GM19023 (cell line): ENCODE results near the gene PLA2G12B.
"Not testable (repeated sequence)": the region's sequence is repeated elsewhere in the genome, so short reads cannot be mapped to it uniquely, and the experiment has no call there.

ENCODE experiments used
- ATAC-seq: cut with Tn5 transposase; IDR thresholded peaks from one replicate; pipeline ENCODE4 v1.9.1; 2021; ENCODE audit warnings: mild to moderate bottlenecking, moderate library complexity; ENCODE audit not compliant: unreplicated experiment

PLA2G12B gene, protein sequence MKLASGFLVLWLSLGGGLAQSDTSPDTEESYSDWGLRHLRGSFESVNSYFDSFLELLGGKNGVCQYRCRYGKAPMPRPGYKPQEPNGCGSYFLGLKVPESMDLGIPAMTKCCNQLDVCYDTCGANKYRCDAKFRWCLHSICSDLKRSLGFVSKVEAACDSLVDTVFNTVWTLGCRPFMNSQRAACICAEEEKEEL

DNA sequence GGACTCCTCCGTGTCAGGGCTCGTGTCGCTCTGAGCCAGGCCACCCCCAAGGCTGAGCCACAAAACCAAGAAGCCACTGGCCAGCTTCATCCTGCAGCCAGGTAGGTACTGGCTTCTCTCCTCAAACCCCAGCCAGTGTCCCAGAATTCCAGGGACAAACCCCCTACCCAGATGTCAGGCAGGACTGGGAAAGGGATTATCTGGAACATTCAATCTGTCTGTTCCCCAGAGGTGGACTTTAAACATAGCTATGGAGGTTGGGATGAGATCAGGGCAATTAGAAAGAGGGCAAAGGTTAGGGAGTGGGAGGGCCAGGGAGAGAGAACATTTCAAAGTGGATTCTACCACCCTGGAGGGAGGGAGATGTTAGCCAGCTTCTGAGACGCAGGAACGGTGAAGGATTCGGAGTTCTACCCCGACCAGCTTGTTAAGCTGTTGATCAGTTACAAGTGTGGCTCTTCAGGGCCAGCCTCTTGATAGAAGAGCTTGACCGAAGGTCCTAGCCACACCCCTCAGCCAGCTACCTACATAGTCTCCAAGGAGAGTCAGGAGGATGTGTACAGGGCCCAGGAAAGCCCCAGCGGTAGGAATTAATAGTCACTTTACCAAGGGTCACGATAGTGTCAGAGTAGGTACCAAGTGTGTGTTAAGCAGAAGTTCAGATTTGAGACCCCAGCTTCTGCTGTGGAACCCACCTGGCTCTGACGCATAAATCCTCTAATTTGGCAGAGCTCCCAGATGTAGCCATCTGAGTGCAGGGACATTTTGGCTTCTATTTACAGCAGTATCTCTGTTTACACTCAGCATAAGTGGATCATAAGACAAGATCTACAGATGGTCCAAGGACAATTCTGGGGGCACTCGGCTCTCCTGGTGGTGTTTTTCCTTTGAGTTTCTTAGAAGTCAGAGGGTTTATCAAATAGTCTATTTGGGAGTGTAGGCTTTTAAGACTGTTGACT, at the start of gene PLA2G12B:
PLA2G12B (minus strand) TSS at position 211 of the 959 bp plus-strand sequence; CDS start at position 90, 121 bp downstream.
- ATAC-seq, result no peak

DNA sequence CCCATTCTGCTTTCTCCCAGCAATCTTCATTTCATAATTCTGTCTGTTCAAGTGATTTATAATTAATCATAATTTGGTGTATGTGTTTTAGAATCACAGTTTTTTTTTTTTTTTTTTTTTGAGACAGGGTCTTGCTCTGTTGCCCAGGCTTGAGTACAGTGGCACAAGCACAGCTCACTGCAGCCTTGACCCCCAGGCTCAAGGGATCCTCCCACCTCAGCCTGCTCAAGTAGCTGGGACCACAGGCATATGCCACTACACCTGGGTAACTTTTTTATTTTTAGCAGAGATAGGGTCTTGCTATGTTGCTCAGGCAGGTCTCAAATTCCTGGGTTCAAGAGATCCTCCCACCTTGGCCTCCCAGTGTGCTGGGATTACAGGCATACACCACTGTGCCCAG, 49.2 kb upstream of the PLA2G12B start:
- ATAC-seq, result no peak

DNA sequence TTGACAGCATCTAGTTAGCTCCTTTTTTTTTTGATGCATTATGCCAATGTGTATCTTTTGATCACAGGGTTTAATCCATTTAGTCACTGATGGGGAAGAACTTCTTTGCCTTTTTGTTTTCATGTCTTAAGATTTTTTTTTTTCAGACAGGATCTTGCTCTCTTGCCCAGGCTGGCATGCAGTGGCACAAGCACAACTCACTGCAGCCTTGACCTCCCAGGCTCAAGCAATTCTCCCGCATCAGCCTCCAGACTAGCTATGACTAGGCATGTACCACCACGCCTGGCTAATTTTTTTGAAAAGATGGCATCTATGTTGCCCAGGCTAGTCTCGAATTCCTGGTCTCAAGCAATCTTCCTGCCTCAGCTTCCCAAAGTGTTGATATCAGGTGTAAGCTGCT, 46.4 kb upstream of the PLA2G12B start:
- ATAC-seq, result no peak

DNA sequence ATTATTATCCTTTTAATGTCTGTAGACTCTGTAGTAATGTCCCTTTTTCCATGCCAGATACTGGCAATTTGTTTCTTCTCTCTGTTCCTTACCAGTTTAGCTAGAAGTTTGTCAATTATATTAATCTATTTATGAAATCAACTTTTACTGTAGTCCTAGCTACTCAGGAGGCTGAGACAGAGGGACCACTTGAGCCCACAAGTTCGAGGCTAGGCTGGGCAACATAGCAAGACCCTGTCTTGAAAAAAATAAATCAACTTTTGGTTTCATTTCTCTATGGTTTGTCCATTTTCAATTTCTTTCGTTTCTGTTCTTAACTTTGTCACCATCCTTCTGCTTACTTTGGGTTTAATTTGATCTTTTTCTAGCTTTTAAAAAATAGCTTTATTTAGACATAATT, 42.5 kb upstream of the PLA2G12B start:
- no peak for ATAC-seq

DNA sequence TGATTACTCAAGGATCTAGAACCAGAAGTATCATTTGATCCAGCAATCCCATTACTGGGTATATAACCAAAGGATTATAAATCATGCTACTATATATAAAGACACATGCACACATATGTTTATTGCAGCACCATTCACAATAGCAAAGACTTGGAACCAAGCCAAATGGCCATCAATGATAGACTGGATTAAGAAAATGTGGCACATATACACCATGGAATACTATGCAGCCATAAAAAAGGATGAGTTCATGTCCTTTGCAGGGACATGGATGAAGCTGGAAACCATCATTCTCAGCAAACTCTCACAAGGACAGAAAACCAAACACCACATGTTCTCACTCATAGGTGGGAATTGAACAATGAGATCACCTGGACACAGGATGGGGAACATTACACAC, 40.9 kb upstream of the PLA2G12B start:
- ATAC-seq, result not testable (repeated sequence)

- ATAC-seq, result not testable (repeated sequence)
These were observed 35.2 kb upstream of the PLA2G12B start for GRCh38 chr10:72989771-72990170.

- ATAC-seq, result not testable (repeated sequence)
These were observed 30.0 kb upstream of the PLA2G12B start for GRCh38 chr10:72984618-72985017.

GRCh38 chr10:72981882-72982529, 27.4 kb upstream of the PLA2G12B start:
- no peak for ATAC-seq

DNA sequence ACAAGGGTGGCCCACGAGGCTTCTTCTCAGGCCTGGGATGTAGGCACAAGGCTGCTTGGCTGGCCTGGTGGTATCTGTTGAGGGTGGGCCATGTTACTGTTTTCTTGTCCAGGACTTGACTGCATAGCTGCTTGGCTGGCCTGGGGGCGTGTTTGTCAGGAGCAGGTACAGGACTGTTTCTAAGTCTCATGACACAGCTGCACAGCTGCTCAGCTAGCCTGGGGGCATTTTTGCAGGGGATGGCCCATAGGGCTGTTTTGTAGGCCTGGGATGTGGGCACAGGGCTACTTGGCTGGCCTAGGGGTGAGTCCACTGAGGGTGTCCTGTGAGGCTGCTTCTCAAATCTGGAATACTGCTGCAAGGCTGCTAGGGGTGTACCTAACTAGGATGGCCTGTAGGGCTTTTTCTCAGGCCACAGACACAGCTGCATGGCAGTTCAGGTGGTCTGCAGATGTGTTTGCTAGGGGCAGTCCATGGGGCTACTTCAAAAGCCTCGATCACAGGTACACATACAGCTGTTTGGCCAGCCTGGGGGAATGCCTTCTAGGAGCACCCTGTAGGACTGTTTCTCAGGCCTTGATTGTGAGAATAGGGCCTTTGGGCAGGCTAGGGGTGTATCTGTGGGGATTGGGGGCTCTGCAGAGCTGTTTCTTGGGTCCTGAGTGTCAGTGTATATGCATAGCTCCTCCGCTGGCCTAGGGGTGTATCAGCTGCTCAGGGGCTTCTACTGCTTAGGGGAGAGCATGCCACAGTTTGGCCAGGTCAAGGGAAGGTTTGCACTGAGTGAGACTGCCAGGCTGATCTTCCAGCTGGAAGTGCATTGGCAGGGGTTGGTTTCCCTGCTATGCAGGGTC, 26.6 kb upstream of the PLA2G12B start:
- ATAC-seq, result no peak

DNA sequence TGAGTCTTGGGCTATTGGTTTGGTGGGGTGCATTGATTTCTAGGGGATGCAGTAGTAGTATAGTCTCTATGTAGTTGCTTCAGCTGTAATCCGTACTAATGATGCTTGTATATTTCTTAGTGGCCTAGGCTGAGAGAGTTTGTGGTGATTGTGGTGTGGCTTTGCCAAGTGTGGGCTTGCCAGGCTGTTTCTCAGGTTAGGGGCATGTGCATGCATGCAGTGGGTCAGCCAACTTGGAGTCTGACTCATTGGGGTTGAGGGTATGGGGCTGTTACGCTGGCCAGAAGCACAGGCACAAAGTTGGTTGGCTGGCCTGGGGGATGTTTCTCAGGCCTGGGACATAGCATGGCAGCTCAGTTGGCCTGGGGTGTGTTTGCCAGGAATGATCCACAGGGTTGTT, 25.7 kb upstream of the PLA2G12B start:
- no peak for ATAC-seq

GRCh38 chr10:72979709-72980108, 25.1 kb upstream of the PLA2G12B start:
- ATAC-seq, result no peak

DNA sequence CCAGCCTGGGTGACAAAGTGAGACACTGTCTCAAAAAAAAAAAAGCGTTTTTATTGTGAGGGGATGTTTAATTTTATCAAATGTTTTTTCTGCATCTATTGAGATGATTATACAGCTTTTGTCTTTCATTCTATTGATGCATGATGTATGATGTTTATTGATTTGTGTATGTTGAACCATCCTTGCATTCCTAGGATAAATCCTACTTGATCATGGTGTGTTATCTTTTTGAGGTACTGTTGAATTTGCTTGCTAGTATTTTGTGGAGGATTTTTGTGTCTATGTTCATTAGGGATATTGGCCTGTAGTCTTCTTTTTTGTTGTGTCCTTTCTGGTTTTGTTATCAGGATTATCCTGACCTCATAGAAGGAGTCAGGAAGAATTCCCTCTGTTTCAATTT, 22.3 kb upstream of the PLA2G12B start:
- ATAC-seq, result no peak

- ATAC-seq, result no peak
These were observed 1.4 kb upstream of the PLA2G12B start for GRCh38 chr10:72956001-72956400.

DNA sequence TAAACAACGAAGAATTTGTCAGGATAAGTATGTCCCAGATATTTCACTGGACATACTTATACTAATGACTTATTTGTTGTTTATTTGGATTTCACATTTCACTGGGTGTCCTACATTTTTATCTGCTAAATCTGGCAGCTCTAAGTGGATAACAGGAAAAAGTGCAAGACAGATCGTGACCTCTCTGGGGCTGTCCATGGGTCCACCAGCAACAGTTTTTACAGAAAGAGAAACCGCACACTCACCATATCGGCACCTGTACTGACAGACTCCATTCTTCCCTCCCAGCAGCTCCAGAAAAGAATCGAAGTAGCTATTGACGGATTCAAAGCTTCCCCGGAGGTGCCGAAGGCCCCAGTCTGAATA, 393 bp downstream of the PLA2G12B start:
- no peak for ATAC-seq

GRCh38 chr10:72953687-72954086, 919 bp downstream of the PLA2G12B start:
- no peak for ATAC-seq

- no peak for ATAC-seq
These were observed 1.9 kb downstream of the PLA2G12B start for GRCh38 chr10:72952642-72953158.

DNA sequence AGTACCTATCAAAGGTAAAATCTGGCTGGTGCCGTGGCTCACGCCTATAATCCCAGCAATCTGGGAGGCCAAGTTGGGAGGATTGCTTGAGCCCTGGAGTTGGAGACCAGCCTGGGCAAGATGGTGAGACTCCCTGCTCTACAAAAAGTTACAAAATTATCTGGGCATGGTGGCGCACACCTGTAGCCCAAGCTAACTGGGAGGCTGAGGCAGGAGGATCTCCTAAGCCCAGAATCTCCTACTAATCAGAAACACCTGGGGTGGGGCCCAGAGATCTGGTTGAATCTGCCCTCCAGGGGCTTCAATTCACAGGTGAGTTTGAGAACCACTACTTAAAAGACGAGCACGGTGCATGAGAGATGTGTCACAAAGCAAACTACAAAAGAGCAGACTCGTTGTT, 2.4 kb downstream of the PLA2G12B start:
- ATAC-seq, result no peak

GRCh38 chr10:72951760-72952159, 2.8 kb downstream of the PLA2G12B start:
- ATAC-seq, result no peak

DNA sequence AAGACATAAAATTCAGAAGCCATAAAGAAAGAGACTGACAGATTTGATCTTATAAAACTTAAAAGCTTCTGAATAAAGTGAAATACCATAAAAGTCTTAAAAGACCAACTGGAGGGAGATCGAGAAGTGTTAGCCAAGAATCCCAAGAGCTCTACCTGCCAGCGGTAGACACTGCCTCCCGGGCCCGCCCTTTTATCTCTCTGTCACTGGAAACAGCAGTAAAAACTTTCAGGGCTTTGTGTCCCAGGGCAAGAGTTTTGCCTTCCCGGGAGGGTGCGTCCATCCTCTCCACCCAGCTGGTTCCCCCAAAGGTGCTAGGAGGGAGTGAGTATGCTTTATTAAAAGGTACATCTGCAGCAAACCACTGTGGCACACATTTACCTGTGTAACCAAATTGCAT, 5.8 kb downstream of the PLA2G12B start:
- no peak for ATAC-seq

DNA sequence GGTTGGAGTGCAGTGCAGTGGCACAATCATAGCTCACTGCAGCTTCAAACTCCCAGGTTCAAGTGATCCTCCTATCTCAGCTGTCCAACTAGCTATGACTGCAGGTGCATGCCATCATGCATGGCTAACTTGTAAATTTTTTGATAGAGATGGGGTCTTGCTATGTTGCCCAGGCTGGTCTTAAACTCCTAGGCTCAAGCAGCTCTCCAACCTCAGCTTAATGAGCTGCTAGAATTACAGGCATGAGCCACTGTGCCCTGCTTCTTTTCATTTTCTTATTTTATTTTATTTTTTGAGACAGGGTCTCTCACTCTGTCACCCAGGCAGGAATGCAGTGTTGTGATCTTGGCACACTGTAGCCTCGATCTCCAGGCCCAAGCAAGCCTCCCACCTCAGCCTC, 7.6 kb downstream of the PLA2G12B start:
- ATAC-seq, result no peak
